Measurements from ENCODE around the gene ZSCAN22. TPM values are rescaled to one million over a fixed set of nuclear protein-coding genes. Genes with fewer than 3 reads are reported as not detected.
"Not testable (repeated sequence)": the region's sequence is repeated elsewhere in the genome, so short reads cannot be mapped to it uniquely, and the experiment has no call there.

Gene ZSCAN22
- total RNA-seq, 4 donors from 2014 or later: 2.5 to 4.6 (median 4.0) TPM

- Histone ChIP-seq H3K4me1 (no peaks in the 10 kb centered on the region), H3K9me3 (no peaks in the 10 kb centered on the region), H3K36me3 (no peaks in the 10 kb centered on the region), H3K27ac (no peak overlapping the region), H3K4me3 (no peak overlapping the region), H3K27me3 (no peaks in the 10 kb centered on the region)
- DNase-seq: peak in 1 of 3 donors; percentile 40
- TF ChIP-seq CTCF (IDR thresholded peaks at IDR 0.05) (no peak), POLR2A (IDR thresholded peaks at IDR 0.05) (no peak)
Observed at GRCh38 chr19:58368561-58369360, 42.0 kb downstream of the ZSCAN22 start.

- Histone ChIP-seq H3K4me1 (no peaks in the 10 kb centered on the region), H3K9me3 (no peaks in the 10 kb centered on the region), H3K27me3 (no peaks in the 10 kb centered on the region), H3K36me3 (no peaks in the 10 kb centered on the region), H3K27ac (no peak overlapping the region), H3K4me3 (no peak overlapping the region)
- TF ChIP-seq POLR2A (IDR thresholded peaks at IDR 0.05) (no peak), CTCF (IDR thresholded peaks at IDR 0.05) (no peak)
- no peak for DNase-seq
Observed at GRCh38 chr19:58372311-58373133, 45.7 kb downstream of the ZSCAN22 start.

- Histone ChIP-seq H3K27ac (no peak overlapping the region), H3K4me3 (no peak overlapping the region), H3K9me3 (no peaks in the 10 kb centered on the region), H3K36me3 (no peaks in the 10 kb centered on the region), H3K4me1 (peaks cover 0 to 3% (median 0%) of the 10 kb centered on the region in 4 donors), H3K27me3 (no peaks in the 10 kb centered on the region)
- DNase-seq: no peak
- TF ChIP-seq CTCF (IDR thresholded peaks at IDR 0.05) (no peak), POLR2A (IDR thresholded peaks at IDR 0.05) (no peak)
Observed at GRCh38 chr19:58374200-58374599, 47.4 kb downstream of the ZSCAN22 start.

GRCh38 chr19:58376724-58377123, 49.9 kb downstream of the ZSCAN22 start:
- peaks cover 0 to 17% (median 7%) of the 10 kb centered on the region in 4 donors for H3K4me1 ChIP-seq
- not testable (repeated sequence) for H3K36me3 ChIP-seq, H3K9me3 ChIP-seq, H3K27ac ChIP-seq, H3K4me3 ChIP-seq, DNase-seq, H3K27me3 ChIP-seq

GRCh38 chr19:58379246-58379645, 52.5 kb downstream of the ZSCAN22 start:
- Histone ChIP-seq H3K27me3 (no peaks in the 10 kb centered on the region), H3K36me3 (no peaks in the 10 kb centered on the region), H3K4me1 (peaks cover 0 to 22% (median 10%) of the 10 kb centered on the region in 4 donors), H3K4me3 (no peak overlapping the region), H3K27ac (peak overlapping the region in 1 of 4 donors; percentile 92), H3K9me3 (no peaks in the 10 kb centered on the region)
- DNase-seq: no peak
- TF ChIP-seq POLR2A (IDR thresholded peaks at IDR 0.05) (no peak), CTCF (IDR thresholded peaks at IDR 0.05) (no peak)

Measured in Peyer's patch (tissue), 4 donors.